ENCODE results near the gene AKNAD1. TPM values are rescaled to one million over a fixed set of nuclear protein-coding genes. Genes with fewer than 3 reads are reported as not detected.
"Not testable (repeated sequence)": the region's sequence is repeated elsewhere in the genome, so short reads cannot be mapped to it uniquely, and the experiment has no call there.

Gene AKNAD1
- total RNA-seq, 2 experiments from 2014 or later = not detected

DNA sequence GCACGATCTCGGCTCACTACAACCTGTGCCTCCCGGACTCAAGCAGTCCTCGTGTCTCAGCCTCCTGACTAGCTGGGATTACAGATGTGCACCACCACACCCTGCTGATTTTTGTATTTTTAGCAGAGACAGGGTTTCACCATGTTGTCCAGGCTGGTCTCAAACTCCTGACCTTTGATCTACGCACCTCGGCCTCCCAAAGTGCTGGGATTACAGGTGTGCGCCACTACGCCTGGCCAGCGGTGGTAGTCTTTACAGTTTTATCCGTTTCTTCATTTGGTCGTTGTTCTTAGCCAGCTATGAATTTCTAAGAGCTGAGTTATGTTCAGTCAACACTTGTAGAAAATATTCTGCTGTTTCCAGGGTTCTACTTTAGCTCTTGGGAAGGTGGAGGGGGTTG is 53.3 kb downstream of the AKNAD1 start:
- CTCF ChIA-PET = no interaction called here

DNA sequence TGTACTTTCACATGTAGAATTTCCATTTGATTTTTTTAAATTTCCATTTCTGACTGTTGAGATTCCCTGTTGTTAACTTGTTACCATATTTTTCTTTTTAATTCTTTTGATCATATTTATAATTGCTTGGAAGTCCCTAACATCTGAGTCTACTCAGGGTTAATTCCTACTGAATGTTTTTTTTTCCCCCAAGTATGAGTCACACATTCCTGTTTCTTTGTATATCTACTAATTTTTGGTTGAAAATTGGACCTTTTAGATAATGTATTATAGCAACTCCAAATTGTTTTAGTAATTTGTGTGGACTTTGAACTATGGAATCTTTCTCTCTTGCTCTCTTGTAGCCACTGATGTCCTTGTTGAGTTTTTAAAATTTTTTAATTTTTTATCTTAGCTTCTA is 55.8 kb downstream of the AKNAD1 start:
- no peaks in the 10 kb centered on the region for H3K27me3 Mint-ChIP-seq (ENCODE audit: low read depth)
- H3K4me1 Mint-ChIP-seq (ENCODE audit: low read depth) = no peaks in the 10 kb centered on the region

More for the DNA sequence above, 53.3 kb downstream of the AKNAD1 start:
- Mint-ChIP-seq H3K36me3 (ENCODE audit: low read depth) (peaks cover 43% of the 10 kb centered on the region), H3K27ac (no peak overlapping the region), H3K4me3 (no peak overlapping the region), H3K4me1 (ENCODE audit: low read depth) (no peaks in the 10 kb centered on the region), H3K27me3 (ENCODE audit: low read depth) (no peaks in the 10 kb centered on the region), H3K9me3 (ENCODE audit: insufficient read depth) (no peaks in the 10 kb centered on the region)
- DNase-seq = no peak
- POLR2A ChIA-PET = no interaction called here
- ATAC-seq = no peak

GRCh38 chr1:108799001-108799400 is 57.9 kb downstream of the AKNAD1 start:
- Mint-ChIP-seq H3K4me1 (ENCODE audit: low read depth) (no peaks in the 10 kb centered on the region), H3K4me3 (no peak overlapping the region), H3K27ac (no peak overlapping the region), H3K9me3 (ENCODE audit: insufficient read depth) (no peaks in the 10 kb centered on the region), H3K36me3 (ENCODE audit: low read depth) (peaks cover 43% of the 10 kb centered on the region), H3K27me3 (ENCODE audit: low read depth) (no peaks in the 10 kb centered on the region)
- ChIA-PET CTCF (no interaction called here), POLR2A (interaction anchor here (0.6 kb wide), 1 partner anchor 301 kb away, joined by 3 read pairs; no protein-coding TSS in a partner anchor)
- ATAC-seq (no peak), DNase-seq (no peak)

More for the DNA sequence above, 55.8 kb downstream of the AKNAD1 start:
- POLR2A ChIA-PET = no interaction called here
- no peaks in the 10 kb centered on the region for H3K9me3 Mint-ChIP-seq (ENCODE audit: insufficient read depth)
- no peak overlapping the region for H3K4me3 Mint-ChIP-seq
- no peak for DNase-seq
- H3K36me3 Mint-ChIP-seq (ENCODE audit: low read depth) = peaks cover 40% of the 10 kb centered on the region
- no peak overlapping the region for H3K27ac Mint-ChIP-seq
- no peak for ATAC-seq
- CTCF ChIA-PET = interaction anchor here (0.7 to 0.9 kb wide), 2 partner anchors 10 to 27 kb away, joined by 3 read pairs; no protein-coding TSS in a partner anchor

- Mint-ChIP-seq H3K4me1 (ENCODE audit: low read depth) (no peaks in the 10 kb centered on the region), H3K27ac (no peak overlapping the region), H3K27me3 (ENCODE audit: low read depth) (no peaks in the 10 kb centered on the region), H3K36me3 (ENCODE audit: low read depth) (peaks cover 55% of the 10 kb centered on the region), H3K9me3 (ENCODE audit: insufficient read depth) (peaks cover 7% of the 10 kb centered on the region), H3K4me3 (no peak overlapping the region)
- DNase-seq (no peak), ATAC-seq (no peak)
- CTCF ChIA-PET = no interaction called here
- POLR2A ChIA-PET = no interaction called here
Observed at GRCh38 chr1:108792420-108792819, 64.5 kb downstream of the AKNAD1 start.

GRCh38 chr1:108791790-108792189 is 65.1 kb downstream of the AKNAD1 start:
- Mint-ChIP-seq H3K4me3 (no peak overlapping the region), H3K36me3 (ENCODE audit: low read depth) (peaks cover 59% of the 10 kb centered on the region), H3K27me3 (ENCODE audit: low read depth) (no peaks in the 10 kb centered on the region), H3K4me1 (ENCODE audit: low read depth) (no peaks in the 10 kb centered on the region), H3K9me3 (ENCODE audit: insufficient read depth) (peaks cover 7% of the 10 kb centered on the region), H3K27ac (no peak overlapping the region)
- DNase-seq (no peak), ATAC-seq (no peak)
- POLR2A ChIA-PET = no interaction called here
- CTCF ChIA-PET = no interaction called here

DNA sequence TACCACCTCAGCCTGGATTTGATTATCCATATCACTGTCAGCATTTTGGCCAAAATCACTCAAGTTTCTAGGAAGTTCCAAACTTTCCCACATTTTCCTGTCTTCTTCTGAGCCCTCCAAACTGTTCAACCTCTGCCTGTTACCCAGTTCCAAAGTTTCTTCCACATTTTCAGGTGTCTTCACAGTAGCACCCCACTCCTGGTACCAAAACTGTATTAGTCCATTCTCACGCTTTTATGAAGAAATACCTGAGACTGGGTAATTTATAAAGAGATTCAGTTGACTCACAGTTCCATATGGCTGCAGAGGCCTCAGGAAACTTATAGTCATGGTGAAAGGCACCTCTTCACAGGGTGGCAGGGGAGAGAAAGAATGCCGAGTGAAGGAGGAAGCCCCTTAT is 71.0 kb downstream of the AKNAD1 start:
- POLR2A ChIA-PET = no interaction called here
- DNase-seq (no peak), ATAC-seq (no peak)
- Mint-ChIP-seq H3K27ac (no peak overlapping the region), H3K36me3 (ENCODE audit: low read depth) (peaks cover 72% of the 10 kb centered on the region), H3K4me1 (ENCODE audit: low read depth) (no peaks in the 10 kb centered on the region), H3K9me3 (ENCODE audit: insufficient read depth) (peaks cover 30% of the 10 kb centered on the region), H3K27me3 (ENCODE audit: low read depth) (no peaks in the 10 kb centered on the region), H3K4me3 (no peak overlapping the region)
- CTCF ChIA-PET = interaction anchor here (1.7 kb wide), 1 partner anchor 43 kb away, joined by 5 read pairs; no protein-coding TSS in a partner anchor

DNA sequence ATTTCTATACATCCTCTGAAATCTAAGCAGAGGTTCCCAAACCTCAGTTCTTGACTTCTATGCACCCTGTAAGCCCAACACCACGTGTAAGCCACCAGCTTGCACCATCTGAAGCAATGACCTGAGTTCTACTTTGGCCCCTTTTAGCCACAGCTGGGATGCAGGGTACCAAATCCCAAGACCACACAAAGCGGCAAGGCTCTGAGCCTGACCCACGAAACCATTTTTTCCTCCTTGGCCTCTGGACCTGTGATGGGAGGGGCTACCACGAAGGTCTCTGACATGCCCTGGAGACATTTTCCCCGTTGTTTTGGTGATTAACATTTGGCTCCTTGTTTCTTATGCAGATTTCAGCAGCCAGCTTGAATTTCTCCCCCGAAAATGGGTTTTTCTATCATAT is 71.6 kb downstream of the AKNAD1 start:
- H3K27ac Mint-ChIP-seq = no peak overlapping the region
- ChIA-PET POLR2A (no interaction called here), CTCF (no interaction called here)
- H3K36me3 Mint-ChIP-seq (ENCODE audit: low read depth) = peaks cover 72% of the 10 kb centered on the region
- ATAC-seq (no peak), DNase-seq (no peak)
- H3K4me3 Mint-ChIP-seq = no peak overlapping the region
- peaks cover 30% of the 10 kb centered on the region for H3K9me3 Mint-ChIP-seq (ENCODE audit: insufficient read depth)
- no peaks in the 10 kb centered on the region for H3K4me1 Mint-ChIP-seq (ENCODE audit: low read depth)
- no peaks in the 10 kb centered on the region for H3K27me3 Mint-ChIP-seq (ENCODE audit: low read depth)

DNA sequence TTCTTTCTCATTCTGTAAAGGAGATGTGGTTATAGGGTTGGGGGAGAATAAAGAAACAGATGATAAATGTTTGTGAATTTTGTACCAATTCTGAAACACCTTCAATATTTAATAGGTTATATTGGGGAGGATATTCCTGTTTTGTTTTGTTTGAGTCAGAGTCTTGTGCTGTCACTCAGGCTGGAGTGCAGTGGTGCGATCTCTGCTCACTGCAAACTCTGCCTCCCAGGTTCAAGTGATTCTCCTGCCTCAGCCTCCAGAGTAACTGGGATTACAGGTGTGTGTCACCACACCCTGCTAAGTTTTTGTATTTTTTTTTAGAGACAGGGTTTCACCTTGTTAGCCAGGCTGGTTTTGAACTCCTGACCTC is 75.3 kb downstream of the AKNAD1 start:
- H3K27ac Mint-ChIP-seq; DNase-seq; H3K27me3 Mint-ChIP-seq (ENCODE audit: low read depth); H3K4me3 Mint-ChIP-seq; ATAC-seq; H3K4me1 Mint-ChIP-seq (ENCODE audit: low read depth): not testable (repeated sequence)
- ChIA-PET CTCF (interaction anchor here (1.0 kb wide), 1 partner anchor 117 kb away, joined by 3 read pairs; no protein-coding TSS in a partner anchor), POLR2A (interaction anchor here (0.7 kb wide), 1 partner anchor 90 kb away, joined by 3 read pairs; no protein-coding TSS in a partner anchor)
- peaks cover 67% of the 10 kb centered on the region for H3K36me3 Mint-ChIP-seq (ENCODE audit: low read depth)
- H3K9me3 Mint-ChIP-seq (ENCODE audit: insufficient read depth) = peaks cover 28% of the 10 kb centered on the region

- ATAC-seq (no peak), DNase-seq (no peak)
- no peaks in the 10 kb centered on the region for H3K27me3 Mint-ChIP-seq (ENCODE audit: low read depth)
- H3K4me3 Mint-ChIP-seq = no peak overlapping the region
- peaks cover 62% of the 10 kb centered on the region for H3K36me3 Mint-ChIP-seq (ENCODE audit: low read depth)
- H3K9me3 Mint-ChIP-seq (ENCODE audit: insufficient read depth) = peaks cover 26% of the 10 kb centered on the region
- no peak overlapping the region for H3K27ac Mint-ChIP-seq
- CTCF ChIA-PET = interaction anchor here (1.0 kb wide), 1 partner anchor 117 kb away, joined by 3 read pairs; no protein-coding TSS in a partner anchor
- no peaks in the 10 kb centered on the region for H3K4me1 Mint-ChIP-seq (ENCODE audit: low read depth)
- POLR2A ChIA-PET = interaction anchor here (0.7 kb wide), 1 partner anchor 90 kb away, joined by 3 read pairs; no protein-coding TSS in a partner anchor
Observed at GRCh38 chr1:108780937-108781574, 75.8 kb downstream of the AKNAD1 start.

DNA sequence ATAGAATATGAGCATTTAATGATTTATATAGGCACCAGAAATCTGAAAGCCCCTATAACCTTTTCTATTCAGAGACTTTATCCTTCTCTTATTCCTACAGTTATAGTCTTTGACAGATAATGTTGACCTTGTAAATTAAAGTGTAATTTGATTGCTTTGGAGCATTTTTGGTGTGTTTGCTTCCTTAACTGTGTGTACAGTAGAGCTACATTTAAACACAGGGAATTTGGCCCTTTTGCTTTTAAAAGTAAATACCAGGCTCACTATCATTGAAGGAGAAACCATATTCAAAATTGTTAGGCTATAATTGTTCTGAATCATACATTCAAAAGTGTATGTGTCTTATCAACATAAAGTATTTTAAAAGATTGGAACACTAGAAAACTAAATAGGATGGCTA is 77.4 kb downstream of the AKNAD1 start:
- H3K36me3 Mint-ChIP-seq (ENCODE audit: low read depth) = peaks cover 53% of the 10 kb centered on the region
- POLR2A ChIA-PET = no interaction called here

DNA sequence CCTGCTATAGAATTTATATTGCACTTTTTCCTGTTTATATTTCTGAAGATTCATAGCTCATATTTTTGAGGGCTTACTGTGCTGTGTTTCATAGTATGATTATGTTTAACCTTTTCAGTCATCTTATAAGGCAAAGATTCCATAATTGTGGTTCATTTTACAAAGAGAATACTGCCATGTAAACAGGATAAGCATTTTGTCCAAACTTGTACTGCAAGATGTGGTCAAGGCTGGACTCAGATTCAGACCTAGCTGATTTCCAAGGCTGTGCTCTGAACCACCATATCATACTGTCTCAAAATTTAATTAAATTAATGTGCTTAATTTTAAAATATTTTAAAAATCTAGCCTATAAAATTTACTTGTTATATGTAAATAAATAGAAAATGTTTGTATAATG is 79.1 kb downstream of the AKNAD1 start:
- POLR2A ChIA-PET = no interaction called here

More for the DNA sequence above, 77.4 kb downstream of the AKNAD1 start:
- Mint-ChIP-seq H3K27ac (no peak overlapping the region), H3K9me3 (ENCODE audit: insufficient read depth) (peaks cover 10% of the 10 kb centered on the region), H3K27me3 (ENCODE audit: low read depth) (no peaks in the 10 kb centered on the region), H3K4me1 (ENCODE audit: low read depth) (no peaks in the 10 kb centered on the region), H3K4me3 (no peak overlapping the region)
- ATAC-seq (no peak), DNase-seq (no peak)
- CTCF ChIA-PET = no interaction called here

GRCh38 chr1:108767708-108768107 is 89.2 kb downstream of the AKNAD1 start:
- POLR2A ChIA-PET = no interaction called here
- H3K4me1 Mint-ChIP-seq (ENCODE audit: low read depth) = no peaks in the 10 kb centered on the region
- no peaks in the 10 kb centered on the region for H3K27me3 Mint-ChIP-seq (ENCODE audit: low read depth)
- DNase-seq (no peak), ATAC-seq (no peak)
- no peaks in the 10 kb centered on the region for H3K9me3 Mint-ChIP-seq (ENCODE audit: insufficient read depth)
- CTCF ChIA-PET = interaction anchor here (0.8 to 1.1 kb wide), 2 partner anchors 15 to 42 kb away, joined by 3 read pairs; no protein-coding TSS in a partner anchor
- no peak overlapping the region for H3K27ac Mint-ChIP-seq
- no peak overlapping the region for H3K4me3 Mint-ChIP-seq
- peaks cover 36% of the 10 kb centered on the region for H3K36me3 Mint-ChIP-seq (ENCODE audit: low read depth)

More for the DNA sequence above, 79.1 kb downstream of the AKNAD1 start:
- H3K27me3 Mint-ChIP-seq (ENCODE audit: low read depth) = no peaks in the 10 kb centered on the region
- no peaks in the 10 kb centered on the region for H3K9me3 Mint-ChIP-seq (ENCODE audit: insufficient read depth)
- DNase-seq = no peak
- no peak overlapping the region for H3K4me3 Mint-ChIP-seq
- CTCF ChIA-PET = no interaction called here
- no peak for ATAC-seq
- H3K27ac Mint-ChIP-seq = no peak overlapping the region
- peaks cover 46% of the 10 kb centered on the region for H3K36me3 Mint-ChIP-seq (ENCODE audit: low read depth)
- H3K4me1 Mint-ChIP-seq (ENCODE audit: low read depth) = no peaks in the 10 kb centered on the region

Data from activated CD8-positive, alpha-beta T cell treated with anti-CD3 and anti-CD28 coated beads, Interleukin-2, amount 10 ng/mL, durations not matched to agents 7 days and 5 days (primary cell).